ENCODE measurements around the gene GALNT2.
A peak's percentile ranks its signal among the peaks of the same experiment; 100 is the strongest.

Gene GALNT2

GRCh38 chr1:230117694-230118093 lies 50.7 kb downstream of the GALNT2 start:
- DNase-seq: no peak

GRCh38 chr1:230119340-230119739 lies 52.3 kb downstream of the GALNT2 start:
- DNase-seq: no peak

GRCh38 chr1:230120289-230120920 lies 53.4 kb downstream of the GALNT2 start:
- DNase-seq: no peak

GRCh38 chr1:230120921-230121381 lies 53.9 kb downstream of the GALNT2 start:
- DNase-seq: peak in 1 of 5 experiments; percentile 16

- DNase-seq: no peak
Measured at GRCh38 chr1:230121950-230122349, 54.9 kb downstream of the GALNT2 start.

GRCh38 chr1:230122366-230123279 lies 55.6 kb downstream of the GALNT2 start:
- no peak for DNase-seq

- peak in 1 of 5 experiments; percentile 75 for DNase-seq
Measured at GRCh38 chr1:230123280-230124185, 56.5 kb downstream of the GALNT2 start.

GRCh38 chr1:230124186-230125128 lies 57.4 kb downstream of the GALNT2 start:
- peak in 1 of 5 experiments; percentile 35 for DNase-seq

- no peak for DNase-seq
Measured at GRCh38 chr1:230125141-230125540, 58.1 kb downstream of the GALNT2 start.

- no peak for DNase-seq
Measured at GRCh38 chr1:230125640-230126528, 58.8 kb downstream of the GALNT2 start.

GRCh38 chr1:230126529-230127104 lies 59.6 kb downstream of the GALNT2 start:
- DNase-seq: no peak

- DNase-seq: peak in 1 of 5 experiments; percentile 41
Measured at GRCh38 chr1:230127105-230128054, 60.3 kb downstream of the GALNT2 start.

GRCh38 chr1:230128569-230129285 lies 61.7 kb downstream of the GALNT2 start:
- DNase-seq: no peak

GRCh38 chr1:230129341-230129740 lies 62.3 kb downstream of the GALNT2 start:
- no peak for DNase-seq

GRCh38 chr1:230130172-230130944 lies 63.3 kb downstream of the GALNT2 start:
- DNase-seq: no peak

- DNase-seq: no peak
Measured at GRCh38 chr1:230131457-230131856, 64.4 kb downstream of the GALNT2 start.

GRCh38 chr1:230132758-230133157 lies 65.7 kb downstream of the GALNT2 start:
- no peak for DNase-seq
